NB4 (cell line): ENCODE results near the gene SLC37A1.

Experiments used
- POLR2A ChIP-seq: IDR thresholded peaks from 2 replicates; pipeline ENCODE4 v1.6.1; 2011; ENCODE audit warnings: mild to moderate bottlenecking; ENCODE audit not compliant: insufficient read length; ENCODE audit errors: extremely low read depth
- TF ChIP-seq, protein P1 (sequence below): IDR thresholded peaks from one replicate; pipeline ENCODE4 v1.5.1; 2012; ENCODE audit warnings: low read depth, low read length

DNA sequence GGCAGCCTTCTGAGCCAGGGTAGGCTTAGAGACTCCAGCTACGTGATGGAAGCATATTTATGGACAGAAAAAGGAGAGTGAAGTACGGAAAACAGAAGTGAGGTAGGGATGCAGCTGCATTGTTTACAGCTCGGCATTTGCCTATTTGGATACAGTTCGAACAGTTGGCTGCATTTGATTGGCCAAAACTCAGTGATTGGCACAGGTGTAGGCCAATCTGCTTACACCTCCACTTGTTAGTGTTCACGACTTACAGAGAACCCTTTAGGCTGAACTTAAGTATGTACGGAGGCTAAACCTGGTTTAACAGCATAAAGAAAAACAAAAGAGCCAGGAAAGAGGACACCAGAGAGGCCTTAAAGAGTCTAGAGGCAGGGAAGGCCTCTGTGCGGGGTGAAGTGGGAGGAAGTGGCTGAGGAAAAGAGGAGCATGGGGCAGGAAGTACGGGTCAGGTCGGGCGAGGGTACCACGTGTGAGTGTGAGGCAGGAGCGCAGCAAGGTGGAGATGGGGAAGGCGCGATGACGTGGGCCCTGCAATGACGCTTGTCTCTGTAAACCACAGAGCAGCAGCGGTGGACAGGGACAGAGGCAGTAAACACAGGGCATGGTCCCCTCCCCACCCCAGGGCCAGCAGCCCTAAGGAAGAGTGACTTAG lies 49.7 kb upstream of the SLC37A1 start:
- TF ChIP-seq, protein P1, sequence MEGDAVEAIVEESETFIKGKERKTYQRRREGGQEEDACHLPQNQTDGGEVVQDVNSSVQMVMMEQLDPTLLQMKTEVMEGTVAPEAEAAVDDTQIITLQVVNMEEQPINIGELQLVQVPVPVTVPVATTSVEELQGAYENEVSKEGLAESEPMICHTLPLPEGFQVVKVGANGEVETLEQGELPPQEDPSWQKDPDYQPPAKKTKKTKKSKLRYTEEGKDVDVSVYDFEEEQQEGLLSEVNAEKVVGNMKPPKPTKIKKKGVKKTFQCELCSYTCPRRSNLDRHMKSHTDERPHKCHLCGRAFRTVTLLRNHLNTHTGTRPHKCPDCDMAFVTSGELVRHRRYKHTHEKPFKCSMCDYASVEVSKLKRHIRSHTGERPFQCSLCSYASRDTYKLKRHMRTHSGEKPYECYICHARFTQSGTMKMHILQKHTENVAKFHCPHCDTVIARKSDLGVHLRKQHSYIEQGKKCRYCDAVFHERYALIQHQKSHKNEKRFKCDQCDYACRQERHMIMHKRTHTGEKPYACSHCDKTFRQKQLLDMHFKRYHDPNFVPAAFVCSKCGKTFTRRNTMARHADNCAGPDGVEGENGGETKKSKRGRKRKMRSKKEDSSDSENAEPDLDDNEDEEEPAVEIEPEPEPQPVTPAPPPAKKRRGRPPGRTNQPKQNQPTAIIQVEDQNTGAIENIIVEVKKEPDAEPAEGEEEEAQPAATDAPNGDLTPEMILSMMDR, result no peak
- no peak for TF ChIP-seq POLR2A
